ENCODE data around the gene MASP2. TPM values are rescaled to one million over a fixed set of nuclear protein-coding genes. Genes with fewer than 3 reads are reported as not detected.
"Not testable (repeated sequence)": the region's sequence is repeated elsewhere in the genome, so short reads cannot be mapped to it uniquely, and the experiment has no call there.

MASP2 gene
- total RNA-seq, 1 donor from 2014 or later, result not detected

- Histone ChIP-seq H3K4me3 (ENCODE audit: low read depth, low read length) (no peak overlapping the region), H3K27me3 (ENCODE audit: control insufficient read depth, insufficient read depth, low read length) (no peaks in the 10 kb centered on the region), H3K36me3 (ENCODE audit: control insufficient read depth, insufficient read depth, low read length) (peaks cover 10% of the 10 kb centered on the region)
- FAIRE-seq (no peak), DNase-seq (ENCODE audit: low read depth) (no peak)
- TF ChIP-seq, protein P1, sequence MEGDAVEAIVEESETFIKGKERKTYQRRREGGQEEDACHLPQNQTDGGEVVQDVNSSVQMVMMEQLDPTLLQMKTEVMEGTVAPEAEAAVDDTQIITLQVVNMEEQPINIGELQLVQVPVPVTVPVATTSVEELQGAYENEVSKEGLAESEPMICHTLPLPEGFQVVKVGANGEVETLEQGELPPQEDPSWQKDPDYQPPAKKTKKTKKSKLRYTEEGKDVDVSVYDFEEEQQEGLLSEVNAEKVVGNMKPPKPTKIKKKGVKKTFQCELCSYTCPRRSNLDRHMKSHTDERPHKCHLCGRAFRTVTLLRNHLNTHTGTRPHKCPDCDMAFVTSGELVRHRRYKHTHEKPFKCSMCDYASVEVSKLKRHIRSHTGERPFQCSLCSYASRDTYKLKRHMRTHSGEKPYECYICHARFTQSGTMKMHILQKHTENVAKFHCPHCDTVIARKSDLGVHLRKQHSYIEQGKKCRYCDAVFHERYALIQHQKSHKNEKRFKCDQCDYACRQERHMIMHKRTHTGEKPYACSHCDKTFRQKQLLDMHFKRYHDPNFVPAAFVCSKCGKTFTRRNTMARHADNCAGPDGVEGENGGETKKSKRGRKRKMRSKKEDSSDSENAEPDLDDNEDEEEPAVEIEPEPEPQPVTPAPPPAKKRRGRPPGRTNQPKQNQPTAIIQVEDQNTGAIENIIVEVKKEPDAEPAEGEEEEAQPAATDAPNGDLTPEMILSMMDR (IDR thresholded peaks at IDR 0.05; ENCODE audit: insufficient read depth, low read length, severe bottlenecking), result no peak
Observed at GRCh38 chr1:11051781-11052511, 4.9 kb upstream of the MASP2 start.

GRCh38 chr1:11051121-11051520 lies 4.1 kb upstream of the MASP2 start:
- H3K36me3 ChIP-seq (ENCODE audit: control insufficient read depth, insufficient read depth, low read length); DNase-seq (ENCODE audit: low read depth); H3K27me3 ChIP-seq (ENCODE audit: control insufficient read depth, insufficient read depth, low read length); H3K4me3 ChIP-seq (ENCODE audit: low read depth, low read length); FAIRE-seq: not testable (repeated sequence)

GRCh38 chr1:11046270-11046566 lies 821 bp downstream of the MASP2 start:
- H3K27me3 ChIP-seq (ENCODE audit: control insufficient read depth, insufficient read depth, low read length), result no peaks in the 10 kb centered on the region
- TF ChIP-seq, protein P1 (IDR thresholded peaks at IDR 0.05; ENCODE audit: insufficient read depth, low read length, severe bottlenecking), result no peak
- H3K36me3 ChIP-seq (ENCODE audit: control insufficient read depth, insufficient read depth, low read length), result no peaks in the 10 kb centered on the region
- DNase-seq (ENCODE audit: low read depth), result no peak
- no peak overlapping the region for H3K4me3 ChIP-seq (ENCODE audit: low read depth, low read length)
- FAIRE-seq, result no peak

DNA sequence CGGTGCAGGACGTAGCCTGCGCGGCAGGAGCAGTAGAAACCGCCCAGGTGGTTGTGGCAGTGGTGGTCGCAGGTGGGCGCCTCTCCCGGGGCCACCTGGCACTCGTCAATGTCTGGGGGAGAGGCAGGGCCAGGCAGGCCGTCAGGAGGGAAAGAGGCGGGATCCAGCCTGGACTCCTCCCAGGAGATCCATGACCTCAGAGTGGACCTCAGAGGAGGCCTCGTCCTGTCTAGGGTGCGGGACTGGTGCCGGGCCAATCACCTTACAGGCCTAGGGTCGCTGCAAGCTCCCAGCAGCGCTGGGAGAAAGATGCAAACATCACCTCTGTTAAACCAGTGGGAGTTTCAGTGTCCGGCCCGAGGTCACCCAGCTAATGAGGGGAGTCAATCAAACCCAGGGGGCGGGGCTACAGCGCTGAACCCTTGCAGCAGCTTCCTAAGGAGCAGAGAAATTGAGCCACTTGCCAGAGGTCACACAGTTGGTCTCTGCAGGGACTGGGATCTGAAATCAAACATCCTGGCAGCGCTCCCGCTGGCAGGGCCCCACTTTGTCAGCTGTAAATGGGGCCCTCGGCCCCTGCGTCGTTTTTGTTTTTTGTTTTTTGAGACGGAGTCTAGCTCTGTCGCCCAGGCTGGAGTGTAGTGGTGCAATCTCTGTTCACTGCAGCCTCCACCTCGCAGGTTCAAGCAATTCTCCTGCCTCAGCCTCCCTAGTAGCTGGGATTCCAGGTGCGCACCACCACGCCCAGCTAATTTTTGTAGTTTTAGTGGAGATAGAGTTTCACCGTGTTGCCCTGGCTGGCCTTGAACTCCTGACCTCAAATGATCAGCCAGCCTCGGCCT lies 1.4 kb downstream of the MASP2 start:
- H3K4me3 ChIP-seq (ENCODE audit: low read depth, low read length), result no peak overlapping the region
- DNase-seq (ENCODE audit: low read depth) (no peak), FAIRE-seq (no peak)
- H3K36me3 ChIP-seq (ENCODE audit: control insufficient read depth, insufficient read depth, low read length), result no peaks in the 10 kb centered on the region
- TF ChIP-seq, protein P1 (IDR thresholded peaks at IDR 0.05; ENCODE audit: insufficient read depth, low read length, severe bottlenecking), result no peak
- H3K27me3 ChIP-seq (ENCODE audit: control insufficient read depth, insufficient read depth, low read length), result no peaks in the 10 kb centered on the region

GRCh38 chr1:11044849-11045427 lies 2.1 kb downstream of the MASP2 start:
- no peak for DNase-seq (ENCODE audit: low read depth)
- TF ChIP-seq, protein P1 (IDR thresholded peaks at IDR 0.05; ENCODE audit: insufficient read depth, low read length, severe bottlenecking), result no peak
- no peak for FAIRE-seq
- no peak overlapping the region for H3K4me3 ChIP-seq (ENCODE audit: low read depth, low read length)
- no peaks in the 10 kb centered on the region for H3K27me3 ChIP-seq (ENCODE audit: control insufficient read depth, insufficient read depth, low read length)
- no peaks in the 10 kb centered on the region for H3K36me3 ChIP-seq (ENCODE audit: control insufficient read depth, insufficient read depth, low read length)

Data from bronchial epithelial cell (primary cell).